ENCODE results near the gene ZFYVE19.

DNA sequence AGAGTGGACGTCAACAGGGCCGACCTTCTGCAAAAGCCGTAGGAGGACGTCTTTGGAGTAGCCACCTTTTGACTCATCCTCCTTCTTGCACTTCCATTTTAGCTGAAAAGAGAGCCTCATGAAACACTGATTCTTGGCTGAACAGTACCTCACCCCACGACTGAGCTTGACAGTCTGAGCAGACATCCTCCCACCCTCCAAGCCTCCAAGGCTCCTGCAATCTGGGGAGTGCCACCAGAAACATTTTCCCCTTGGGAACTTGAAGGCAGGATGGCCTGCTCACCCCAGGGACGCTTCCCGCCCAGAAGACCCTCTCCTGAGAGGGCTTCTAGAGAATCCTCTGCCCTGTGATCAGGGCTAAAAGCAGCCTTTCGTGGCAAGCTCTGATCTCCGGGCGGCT, 31.9 kb upstream of the ZFYVE19 start:
- TF ChIP-seq, protein P1, sequence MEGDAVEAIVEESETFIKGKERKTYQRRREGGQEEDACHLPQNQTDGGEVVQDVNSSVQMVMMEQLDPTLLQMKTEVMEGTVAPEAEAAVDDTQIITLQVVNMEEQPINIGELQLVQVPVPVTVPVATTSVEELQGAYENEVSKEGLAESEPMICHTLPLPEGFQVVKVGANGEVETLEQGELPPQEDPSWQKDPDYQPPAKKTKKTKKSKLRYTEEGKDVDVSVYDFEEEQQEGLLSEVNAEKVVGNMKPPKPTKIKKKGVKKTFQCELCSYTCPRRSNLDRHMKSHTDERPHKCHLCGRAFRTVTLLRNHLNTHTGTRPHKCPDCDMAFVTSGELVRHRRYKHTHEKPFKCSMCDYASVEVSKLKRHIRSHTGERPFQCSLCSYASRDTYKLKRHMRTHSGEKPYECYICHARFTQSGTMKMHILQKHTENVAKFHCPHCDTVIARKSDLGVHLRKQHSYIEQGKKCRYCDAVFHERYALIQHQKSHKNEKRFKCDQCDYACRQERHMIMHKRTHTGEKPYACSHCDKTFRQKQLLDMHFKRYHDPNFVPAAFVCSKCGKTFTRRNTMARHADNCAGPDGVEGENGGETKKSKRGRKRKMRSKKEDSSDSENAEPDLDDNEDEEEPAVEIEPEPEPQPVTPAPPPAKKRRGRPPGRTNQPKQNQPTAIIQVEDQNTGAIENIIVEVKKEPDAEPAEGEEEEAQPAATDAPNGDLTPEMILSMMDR (CRISPR knock-in tag; IDR thresholded peaks at IDR 0.05), result no peak
- TF ChIP-seq ZFP36 (IDR thresholded peaks at IDR 0.05; ENCODE audit: borderline replicate concordance, low read depth, low read length, partially characterized antibody) (no peak), ZMAT3 (CRISPR knock-in tag; conservative IDR thresholded peaks at IDR 0.05) (no peak), POLR2A (IDR thresholded peaks at IDR 0.05; ENCODE audit: insufficient read depth in 1 of 2, low read depth in 2 of 2, low read length in 2 of 2) (no peak), JARID2 (CRISPR knock-in tag; IDR thresholded peaks at IDR 0.05; ENCODE audit: insufficient replicate concordance) (no peak), GTF2F1 (IDR thresholded peaks at IDR 0.05; ENCODE audit: low read length) (no peak), NBN (conservative IDR thresholded peaks at IDR 0.05) (no peak), SYNCRIP (IDR thresholded peaks at IDR 0.05; ENCODE audit: insufficient read depth, low read depth, low read length) (no peak), NFE2 (CRISPR knock-in tag; IDR thresholded peaks at IDR 0.05) (no peak), ZNF230 (CRISPR knock-in tag; IDR thresholded peaks at IDR 0.05) (no peak), ZNF24 (IDR thresholded peaks at IDR 0.05) (no peak), ZSCAN21 (CRISPR knock-in tag; IDR thresholded peaks at IDR 0.05; ENCODE audit: borderline replicate concordance) (no peak)
- TF ChIP-seq, protein P2, sequence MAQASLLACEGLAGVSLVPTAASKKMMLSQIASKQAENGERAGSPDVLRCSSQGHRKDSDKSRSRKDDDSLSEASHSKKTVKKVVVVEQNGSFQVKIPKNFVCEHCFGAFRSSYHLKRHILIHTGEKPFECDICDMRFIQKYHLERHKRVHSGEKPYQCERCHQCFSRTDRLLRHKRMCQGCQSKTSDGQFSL (CRISPR knock-in tag; IDR thresholded peaks at IDR 0.05), result no peak

All from HepG2 (cell line).